Stimulated activated CD8-positive, alpha-beta memory T cell treated with anti-CD3 and anti-CD28 coated beads, Interleukin-12 subunit alpha, Interleukin-12 subunit beta, amount 100 ng/mL, for 1 hour (primary cell): ENCODE results near the gene MMRN2.
"Not testable (repeated sequence)": the region's sequence is repeated elsewhere in the genome, so short reads cannot be mapped to it uniquely, and the experiment has no call there.

Experiments used
- DNase-seq: peaks from one replicate; pipeline ENCODE4 v3.0.0-alpha.2; 2020; ENCODE audit warnings: low read depth

Gene MMRN2

DNA sequence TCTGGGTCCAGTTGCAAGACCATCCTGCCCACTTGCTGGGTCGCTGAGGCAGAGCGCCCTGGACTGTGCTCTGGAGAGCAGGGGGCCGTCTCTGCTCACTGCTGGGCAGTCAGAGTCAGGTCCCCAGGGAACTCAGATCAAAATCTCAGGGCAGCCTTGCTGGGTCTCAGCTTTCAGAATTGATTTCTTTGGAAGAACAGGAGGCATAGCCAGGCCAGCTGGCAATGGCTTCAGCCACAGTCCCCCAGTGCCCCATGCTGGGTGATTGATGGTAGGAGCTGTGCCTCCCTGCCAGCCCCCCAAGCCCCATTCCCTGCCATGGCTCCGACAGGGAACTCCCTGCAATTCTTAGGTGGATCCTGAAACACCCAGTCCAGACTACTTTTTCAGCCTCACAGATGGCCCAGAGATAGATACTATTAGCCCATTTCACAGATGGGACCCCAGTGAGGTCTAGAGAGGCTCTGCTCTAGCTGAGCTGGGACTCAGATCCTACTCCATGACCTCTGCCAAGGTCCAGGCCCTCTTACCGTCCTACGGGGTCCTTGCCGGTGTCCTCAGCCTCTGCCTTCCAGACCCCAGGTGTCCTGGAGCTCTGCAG, 467 bp downstream of the MMRN2 start:
- DNase-seq: no peak

DNA sequence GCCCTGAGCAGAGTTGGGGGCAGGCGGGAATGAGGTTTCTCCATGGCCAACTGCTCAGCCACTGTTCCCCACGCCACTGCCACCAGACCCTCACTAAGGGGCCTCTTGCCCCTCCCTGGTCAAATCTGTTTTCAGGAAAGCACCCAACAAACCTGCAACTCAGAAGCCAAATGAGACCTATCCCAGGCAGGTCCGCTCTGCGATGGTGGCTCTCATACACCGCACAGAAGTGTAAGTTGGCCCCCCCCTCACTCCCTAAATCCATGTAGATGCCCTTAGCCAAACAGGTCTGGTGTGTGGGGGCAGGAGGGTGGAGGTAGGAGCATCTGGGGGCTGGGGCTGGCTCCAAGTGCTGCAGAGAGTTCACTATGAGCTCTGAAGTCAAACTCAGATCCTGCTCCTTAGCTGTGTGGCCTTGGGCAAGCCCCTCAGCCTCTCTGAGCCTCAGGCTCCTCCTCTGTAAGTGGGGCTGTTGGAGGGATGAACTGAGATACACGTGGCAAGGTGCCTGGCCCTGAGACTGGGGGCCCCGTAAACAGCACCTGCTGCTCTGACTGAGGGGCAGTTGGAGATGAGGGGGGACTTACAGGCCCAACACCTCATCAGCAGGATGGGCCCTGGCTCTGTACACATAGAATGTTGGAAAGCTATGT, 1.1 kb downstream of the MMRN2 start:
- no peak for DNase-seq

DNA sequence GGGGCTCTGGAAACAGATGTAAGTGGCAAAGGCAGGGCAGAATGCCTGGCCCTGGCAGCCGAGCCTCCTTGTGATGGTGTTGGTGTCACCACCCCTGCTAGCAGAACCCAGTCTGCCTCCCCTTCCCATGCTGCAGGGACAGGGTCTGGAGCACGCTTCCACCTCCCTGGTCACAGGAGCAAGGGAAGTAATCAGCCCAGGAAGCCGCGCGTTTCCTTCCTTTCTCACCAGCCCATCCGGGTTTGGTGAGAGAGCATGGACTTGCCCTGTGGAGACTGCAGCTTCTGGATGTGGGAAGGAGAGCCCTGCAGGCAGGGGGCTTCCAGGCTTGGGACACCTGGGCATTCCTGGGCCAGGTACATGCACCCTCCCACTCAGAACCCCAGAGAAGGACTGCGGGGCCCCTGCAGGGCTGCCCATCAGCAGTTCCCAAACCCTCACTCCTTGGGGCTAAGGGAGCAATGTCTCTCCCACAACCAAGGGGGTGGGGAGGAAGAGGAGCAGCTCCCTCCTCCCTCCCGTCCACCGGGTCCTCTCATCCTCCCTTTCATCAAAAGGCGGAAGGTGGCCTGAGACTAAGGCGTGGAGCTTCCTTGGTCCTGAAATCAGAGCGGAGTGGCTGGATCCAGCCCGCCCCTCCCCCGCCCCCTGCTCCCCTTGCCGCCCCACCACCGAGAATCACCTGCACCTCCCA, 1.8 kb downstream of the MMRN2 start:
- no peak for DNase-seq

DNA sequence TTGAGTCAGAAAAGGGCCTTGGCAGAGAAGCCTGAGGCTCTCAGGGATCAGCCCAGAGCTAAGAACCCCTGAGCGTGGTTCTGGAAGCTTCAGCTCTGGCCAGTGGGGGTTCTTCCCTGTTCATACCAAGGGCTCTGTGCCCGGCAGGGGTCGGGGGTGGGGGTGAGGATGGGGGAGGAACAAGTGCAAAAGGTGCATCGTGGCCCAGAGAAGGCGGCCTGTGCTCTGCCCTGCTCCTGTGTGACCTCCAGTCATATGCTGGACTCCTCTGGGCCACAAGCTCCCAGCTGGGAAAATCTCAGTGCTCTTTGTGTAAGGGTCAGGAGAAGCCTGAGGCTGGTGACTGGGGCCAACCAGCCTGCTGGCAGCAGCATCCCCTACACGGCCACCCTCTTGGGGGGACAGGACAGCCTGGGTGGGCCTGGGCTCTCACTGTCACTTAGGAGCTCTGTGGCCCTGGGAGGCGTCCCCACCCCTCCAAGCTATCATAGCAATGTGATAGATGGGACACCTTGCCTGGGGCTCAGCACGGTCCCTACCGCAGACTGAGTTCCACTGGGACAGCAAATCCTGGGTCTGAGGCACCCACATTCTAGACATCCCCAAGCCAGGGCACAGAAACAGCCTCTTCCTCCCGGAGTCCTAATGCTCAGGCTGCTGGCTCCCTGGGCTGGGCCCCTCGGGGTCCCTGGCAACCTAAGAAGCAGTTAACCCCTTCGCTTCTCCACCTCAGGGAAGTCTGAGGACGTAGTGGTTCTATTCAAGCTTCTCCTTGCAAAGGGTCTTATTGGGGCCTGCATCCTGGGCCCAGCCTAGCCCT, 2.5 kb downstream of the MMRN2 start:
- DNase-seq: no peak

DNA sequence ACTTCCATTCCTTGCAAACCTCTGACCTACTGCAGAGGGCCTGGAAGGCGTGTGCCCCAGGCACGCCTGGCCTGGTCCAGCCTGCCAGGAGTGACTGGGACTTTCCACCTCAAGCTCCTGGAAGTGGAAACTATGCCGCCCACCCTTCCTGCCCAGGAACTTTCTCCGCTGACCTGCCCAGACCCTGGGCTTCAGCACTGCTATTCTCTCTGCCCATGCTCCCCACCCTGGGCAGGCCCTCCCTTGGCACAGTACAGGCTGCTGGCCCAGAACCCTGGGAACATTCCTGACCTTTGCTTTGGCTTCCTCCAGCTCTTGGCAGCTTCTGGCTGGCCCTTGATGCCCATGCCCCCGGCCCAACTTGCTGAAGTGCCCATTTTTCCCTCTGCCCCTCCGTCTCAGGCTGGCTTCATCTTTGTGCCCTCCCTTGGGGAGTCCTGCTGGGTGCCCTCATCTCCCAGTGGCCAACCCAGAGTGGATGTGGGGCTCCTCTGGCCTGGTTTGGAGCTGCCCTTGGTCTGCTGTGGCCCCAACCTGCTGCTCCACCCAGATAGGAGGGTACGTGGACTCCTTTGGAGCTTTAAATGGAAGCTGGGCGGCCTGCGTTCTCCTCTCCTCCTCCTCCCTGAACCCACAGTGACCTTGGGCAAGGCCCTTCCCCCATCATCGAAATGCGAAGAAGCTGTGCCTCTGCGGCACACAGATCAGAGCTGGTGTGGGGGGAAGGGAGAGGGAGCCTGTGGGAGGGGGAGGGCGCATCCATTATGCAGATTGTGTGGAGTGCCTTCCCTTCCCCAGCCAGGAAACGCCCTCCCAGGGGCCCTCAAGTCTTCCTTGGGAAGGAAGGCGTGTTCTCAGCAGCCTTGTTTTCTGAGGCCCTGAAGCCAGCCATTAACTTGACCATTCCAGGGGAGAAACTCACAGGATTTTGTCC, 3.4 kb downstream of the MMRN2 start:
- DNase-seq: no peak

DNA sequence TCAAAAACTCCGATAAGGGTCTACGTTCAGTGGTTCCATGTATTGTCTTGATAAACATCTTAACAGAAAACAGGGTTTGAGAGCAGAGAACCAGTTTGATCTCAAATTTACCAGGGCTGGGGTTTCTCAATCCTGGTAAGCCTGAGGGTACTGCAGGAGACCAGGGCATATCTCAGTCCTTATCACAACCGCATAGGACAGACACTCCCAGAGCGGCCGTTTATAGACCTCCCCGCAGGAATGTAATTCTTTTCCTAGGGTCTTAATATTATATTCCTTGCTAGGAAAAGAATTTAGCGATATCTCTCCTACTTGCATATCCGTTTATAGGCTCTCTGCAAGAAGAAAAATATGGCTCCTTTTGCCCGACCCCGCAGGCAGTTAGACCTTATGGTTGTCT, 4.7 kb downstream of the MMRN2 start:
- not testable (repeated sequence) for DNase-seq

DNA sequence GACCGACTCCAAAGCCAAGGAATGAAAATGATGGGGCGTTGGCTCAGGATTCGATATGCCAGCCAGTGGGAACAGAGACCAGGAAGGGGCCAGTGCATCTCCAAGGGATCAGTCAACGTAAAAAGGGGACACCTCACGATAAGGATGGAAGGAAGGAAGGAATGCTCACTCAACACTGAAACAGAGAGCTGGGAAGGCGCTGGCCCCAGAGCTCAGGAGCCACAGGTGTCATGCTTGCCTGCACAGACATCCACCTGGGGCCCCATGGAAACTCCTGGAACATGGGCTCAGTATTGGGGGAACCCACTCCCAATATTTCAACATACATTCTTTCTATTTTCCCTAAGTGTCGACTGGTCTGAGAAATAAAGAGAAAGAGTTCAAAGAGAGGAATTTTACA, 5.3 kb downstream of the MMRN2 start:
- DNase-seq: no peak

DNA sequence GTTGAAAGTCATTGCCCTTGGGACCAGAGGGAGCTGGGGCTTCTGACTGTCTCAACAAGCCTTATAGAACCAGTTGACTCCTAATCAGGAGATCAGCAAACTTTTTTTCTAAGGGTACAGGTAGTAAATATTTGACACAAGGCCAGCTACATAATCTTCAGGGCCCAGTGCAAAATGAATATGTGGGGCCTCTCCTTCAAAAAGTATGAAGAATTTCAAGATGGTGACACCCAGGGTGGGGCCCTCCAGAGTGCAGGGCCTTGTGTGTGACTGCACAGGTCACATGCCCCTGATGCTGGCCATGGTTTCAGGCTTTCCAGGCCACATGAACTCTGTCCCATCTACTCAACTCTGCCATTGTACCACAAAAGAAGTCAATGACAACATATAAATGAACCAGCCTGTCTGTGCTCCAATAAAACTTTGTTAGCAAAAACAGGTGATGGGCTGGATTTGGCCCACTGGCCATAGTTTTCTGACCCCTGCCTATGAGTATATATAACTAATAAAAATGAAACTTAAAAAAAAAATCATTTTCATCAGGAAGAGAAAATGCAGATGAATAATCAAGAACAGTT, 6.1 kb downstream of the MMRN2 start:
- no peak for DNase-seq

DNA sequence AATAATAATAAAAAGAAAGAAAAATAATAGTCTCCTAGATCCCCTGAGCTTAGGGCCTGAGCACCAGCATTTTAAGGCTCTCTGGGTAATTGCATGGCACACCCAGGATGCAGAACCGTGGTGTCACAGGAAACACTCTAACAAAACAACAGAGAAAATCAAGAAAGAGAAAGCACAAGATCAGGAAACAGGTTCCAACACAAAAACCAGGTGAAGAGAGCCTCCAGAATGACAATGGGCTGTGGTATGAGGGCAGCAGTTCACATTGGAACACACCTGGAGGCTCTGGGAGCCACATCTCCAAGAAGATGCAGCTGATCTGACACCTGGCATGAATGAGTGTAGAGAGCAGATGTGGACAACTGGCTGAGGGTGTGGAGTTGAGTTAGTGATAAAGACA, 7.1 kb downstream of the MMRN2 start:
- no peak for DNase-seq

DNA sequence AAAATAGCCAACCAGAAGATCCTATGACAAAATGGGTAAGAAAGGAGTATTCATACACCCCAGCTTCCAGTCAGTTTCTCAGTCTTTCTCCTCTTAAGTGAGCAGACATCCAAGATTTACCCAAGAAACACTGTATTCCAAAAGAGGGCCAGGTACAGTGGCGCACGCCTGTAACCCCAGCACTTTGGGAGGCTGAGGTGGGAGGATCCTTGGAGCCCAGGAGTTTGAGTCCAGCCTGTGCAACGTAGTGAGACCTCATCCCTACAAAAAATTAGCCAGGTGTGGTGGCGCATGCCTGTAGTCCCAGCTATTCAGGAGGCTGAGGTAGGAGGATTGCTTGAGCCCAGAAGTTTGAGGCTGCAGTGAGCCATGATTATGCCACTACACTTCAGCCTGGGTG, 9.6 kb downstream of the MMRN2 start:
- DNase-seq: not testable (repeated sequence)

DNA sequence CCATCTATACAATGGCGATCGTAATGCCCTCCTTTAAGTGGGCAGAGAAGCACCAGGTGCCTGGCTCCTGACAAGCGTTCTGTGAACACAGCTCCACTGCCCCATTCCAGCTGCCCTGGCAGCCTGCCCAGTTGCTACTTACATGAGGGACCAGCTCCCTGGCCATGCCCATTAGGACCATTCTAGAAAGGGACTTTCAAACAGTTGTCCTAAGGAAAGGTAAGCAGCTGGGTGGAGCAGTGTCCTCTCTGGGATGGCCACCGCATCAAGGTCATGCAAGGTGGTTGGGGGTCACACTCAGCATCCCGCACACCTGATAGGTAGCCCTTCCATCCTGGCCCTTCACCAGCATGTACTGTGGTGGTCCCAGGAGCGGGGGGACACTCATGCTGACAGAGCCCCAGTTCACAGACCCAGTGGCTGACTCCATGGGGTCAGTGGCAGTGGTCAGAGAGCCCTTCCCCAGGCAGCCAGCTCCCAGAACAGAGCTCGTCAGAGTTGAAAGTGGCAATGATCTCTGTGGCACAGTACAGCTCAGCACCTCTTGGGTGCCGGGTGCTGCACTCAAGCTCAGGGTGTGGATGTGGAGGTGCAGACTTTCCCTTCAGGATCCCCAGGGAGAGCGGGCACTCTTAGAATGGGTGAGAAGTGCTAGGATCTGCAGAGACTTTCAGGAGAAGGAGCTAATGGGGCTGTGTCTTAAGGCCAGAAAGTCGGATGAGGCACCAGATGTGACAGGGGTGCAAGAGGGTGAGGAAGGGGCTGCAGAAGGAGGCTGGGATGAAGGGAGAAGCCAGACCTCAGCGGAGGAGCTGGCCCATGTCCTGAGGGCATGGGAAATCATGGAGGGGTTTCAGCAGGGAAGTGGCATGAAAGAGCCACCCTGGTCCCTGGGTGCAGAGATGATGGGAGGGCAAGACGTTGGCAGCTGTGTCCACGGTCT, 10.9 kb downstream of the MMRN2 start:
- no peak for DNase-seq

DNA sequence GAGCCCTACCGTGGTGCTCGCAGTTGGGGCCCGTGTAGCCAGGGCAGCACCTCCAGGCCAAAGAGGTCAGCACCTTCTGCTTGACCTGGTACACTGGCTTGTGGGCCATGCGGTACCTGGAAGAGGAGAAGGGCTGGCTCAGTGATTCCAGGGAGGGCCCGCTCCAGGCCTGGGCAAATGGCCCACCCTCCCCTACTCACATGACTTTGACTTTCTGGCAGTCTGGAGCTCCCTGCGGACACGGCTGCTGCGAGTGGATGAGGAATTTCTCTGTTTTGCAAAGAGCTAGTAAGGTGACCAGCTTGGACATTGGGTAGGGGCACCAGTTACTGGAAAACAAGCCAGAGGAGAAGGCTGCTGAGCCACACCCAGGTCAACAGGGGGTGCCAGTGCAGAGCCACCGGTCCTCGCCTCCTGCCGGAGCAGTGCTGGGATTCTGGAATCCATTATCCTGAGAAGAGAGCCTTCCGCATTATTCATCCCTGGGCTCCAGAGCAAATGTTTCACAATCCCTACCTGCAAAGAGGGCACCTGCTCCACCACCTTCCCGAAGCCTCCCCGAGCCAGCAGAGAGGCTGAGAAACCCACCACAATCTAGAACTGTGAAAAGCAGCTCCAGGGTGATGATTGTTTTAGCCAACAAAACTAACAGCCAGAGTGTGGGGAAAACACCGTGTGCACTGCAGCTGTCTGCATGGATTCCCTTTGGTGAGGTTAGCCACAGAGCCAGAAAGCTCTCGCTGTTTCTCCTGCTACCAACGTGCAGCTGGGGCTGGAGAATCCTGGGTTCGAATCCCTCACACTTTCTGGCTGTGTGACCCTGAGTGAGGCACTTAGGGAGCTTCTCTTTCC, 11.8 kb downstream of the MMRN2 start:
- DNase-seq: no peak

DNA sequence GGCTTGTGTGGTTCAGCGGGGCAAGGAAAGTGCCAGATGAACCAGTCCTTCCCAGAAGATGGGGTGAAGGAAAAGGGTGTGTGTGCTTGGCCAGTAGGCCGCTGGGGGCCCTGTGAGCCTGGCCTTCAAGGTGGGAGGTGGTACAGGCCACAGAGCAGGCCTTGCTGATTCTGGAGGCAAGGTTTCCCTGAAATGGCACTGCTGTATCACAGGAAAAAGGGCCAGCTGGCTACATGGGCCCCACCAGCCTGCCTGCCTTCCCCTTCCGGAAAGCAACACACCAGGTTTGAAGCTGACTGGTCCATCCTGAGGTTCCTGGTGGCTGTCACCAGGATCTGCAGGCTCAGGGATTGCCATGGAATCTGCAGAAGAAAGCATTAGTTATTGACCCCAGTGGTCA, 12.5 kb downstream of the MMRN2 start:
- DNase-seq: no peak

DNA sequence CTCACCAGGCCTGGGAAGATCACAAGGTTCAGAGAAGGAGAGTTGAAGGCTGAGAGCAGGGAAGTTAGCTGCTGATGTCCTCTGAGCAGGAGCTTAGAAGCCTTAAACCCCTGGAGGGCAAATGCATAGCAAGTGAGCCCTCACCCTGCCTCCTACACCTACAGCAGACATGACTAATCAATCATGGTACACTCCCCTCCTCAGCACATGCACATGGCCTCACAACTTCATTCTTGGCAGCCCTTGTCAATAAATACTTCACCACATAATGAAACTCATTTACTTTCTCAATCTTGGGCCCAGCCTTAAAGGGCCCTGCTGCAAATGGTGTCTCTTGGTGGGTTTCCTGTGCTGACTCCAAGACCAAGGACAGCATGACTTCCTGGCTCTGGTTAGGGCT, 12.9 kb downstream of the MMRN2 start:
- no peak for DNase-seq

DNA sequence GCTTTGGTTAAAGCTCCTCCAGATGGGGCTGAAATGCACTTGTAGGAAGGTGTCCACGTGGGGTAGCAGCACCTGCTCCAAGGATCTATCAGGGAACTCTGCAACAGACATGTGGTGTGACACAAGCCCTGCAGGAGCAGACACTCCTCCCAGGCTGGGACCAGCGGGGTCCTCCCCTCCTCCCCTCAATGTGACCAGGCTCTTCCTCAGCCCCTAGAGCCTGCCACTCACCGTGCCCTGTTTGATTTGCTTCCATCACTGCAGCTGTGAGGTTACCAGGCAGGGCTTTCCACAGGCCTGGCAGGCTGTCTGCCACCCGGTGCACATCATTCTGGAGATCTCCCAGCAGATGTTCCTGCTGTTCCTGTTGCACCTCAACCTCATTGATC, 13.4 kb downstream of the MMRN2 start:
- no peak for DNase-seq

DNA sequence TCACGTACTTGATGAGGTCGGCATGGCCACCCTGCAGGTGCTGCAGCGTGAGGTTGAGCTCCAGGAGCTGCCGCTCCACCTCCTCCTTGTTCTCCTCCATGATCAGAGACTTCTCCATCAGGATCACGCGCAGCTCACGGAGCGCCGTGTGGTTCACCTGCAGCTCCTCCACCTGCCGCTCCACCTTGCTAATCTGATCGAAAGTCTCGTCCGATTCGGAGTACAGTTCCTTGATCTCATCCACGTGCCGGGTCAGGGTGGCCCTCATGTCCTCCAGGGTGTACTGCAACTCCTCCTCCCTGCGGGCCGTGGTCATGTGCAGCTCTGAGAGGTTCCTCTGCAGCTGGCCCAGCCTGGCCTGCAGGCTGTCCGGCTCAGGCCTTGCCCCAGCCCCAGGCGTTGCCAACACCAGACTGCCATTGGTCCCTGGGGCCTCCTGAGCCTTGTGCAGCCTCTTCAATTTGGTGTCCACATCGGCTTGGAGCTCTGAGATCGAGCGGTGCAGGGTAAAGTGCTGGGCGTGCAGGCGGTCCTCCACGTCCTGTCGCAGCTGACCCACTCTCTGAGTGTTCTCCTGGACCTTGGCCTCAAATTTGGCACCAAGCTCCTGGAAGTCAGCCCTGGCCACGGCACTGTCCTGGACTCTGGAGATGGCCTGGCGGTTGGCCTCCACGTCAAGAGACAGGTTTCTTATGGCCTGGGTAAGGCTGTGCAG, 13.9 kb downstream of the MMRN2 start:
- DNase-seq: no peak

DNA sequence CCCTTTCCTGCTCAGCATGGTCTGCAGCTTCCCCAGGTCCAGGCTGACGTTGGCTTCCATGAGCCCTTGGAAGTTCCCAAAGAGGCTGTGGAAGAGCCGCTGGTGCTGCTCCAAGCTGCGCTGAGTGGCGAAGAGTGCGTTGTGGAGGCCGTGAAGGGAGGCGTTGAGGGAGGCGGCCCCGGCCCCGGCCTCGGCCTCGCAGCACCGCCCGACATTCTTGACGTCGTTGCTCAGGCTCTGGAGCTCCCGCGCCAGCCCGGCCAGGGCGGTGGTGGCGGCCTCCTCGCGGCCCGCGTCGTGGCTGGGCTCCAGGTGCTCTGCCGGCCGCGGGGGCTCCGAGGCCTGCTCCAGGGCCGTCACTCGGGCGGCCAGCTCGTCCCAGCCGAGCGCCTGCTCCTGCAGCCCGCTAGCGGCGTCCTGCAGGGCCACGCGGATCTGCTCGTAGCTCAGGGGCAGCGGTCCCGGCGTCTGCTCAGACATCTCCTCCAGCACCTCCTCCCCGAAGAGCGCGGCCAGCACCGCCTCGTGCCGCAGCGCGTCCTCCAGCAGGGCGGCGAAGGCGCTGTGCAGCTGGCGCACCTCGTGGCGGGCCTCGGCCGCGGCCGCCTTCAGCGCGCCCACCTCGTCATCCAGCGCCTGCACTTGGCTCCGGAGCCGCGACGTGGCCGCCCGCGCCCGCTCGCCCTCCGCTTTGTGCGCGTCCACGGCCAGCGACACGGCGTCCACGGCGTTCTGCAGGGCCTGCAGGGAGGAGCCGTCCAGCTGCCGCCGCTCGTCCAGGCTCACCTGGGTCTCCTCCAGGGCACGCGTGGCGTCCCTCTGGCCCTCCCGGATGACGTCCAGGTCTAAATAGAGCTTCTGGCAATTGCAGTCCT, 14.7 kb downstream of the MMRN2 start:
- no peak for DNase-seq
